RKO (cell line): ENCODE data around the gene TRPV6.

ENCODE experiments used
- DNase-seq: peaks from one replicate; pipeline ENCODE4 v3.0.0-alpha.2; 2016; ENCODE audit warnings: low spot score

The TRPV6 gene

GRCh38 chr7:142851919-142852318 is 33.6 kb downstream of the TRPV6 start:
- peak; percentile 31 for DNase-seq

DNA sequence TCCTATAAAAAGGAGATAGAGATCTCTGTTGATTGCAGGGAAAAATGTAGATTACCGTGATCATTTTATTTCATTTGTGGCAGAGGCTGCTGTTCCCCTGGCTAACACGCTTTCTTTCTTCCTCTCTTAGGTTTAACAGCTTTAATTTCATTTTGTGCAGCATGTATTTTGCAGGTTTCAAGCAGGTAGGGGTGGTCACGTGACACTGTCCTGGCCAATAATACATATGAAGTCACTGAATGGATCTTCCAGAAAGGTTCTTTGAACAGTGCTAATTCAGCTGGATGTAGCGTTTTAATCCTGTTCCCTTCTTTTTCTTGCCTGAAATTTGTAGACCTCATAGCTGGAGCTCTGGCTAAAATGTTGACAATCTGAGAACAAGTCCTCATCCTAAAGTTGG is 34.3 kb downstream of the TRPV6 start:
- DNase-seq: no peak

DNA sequence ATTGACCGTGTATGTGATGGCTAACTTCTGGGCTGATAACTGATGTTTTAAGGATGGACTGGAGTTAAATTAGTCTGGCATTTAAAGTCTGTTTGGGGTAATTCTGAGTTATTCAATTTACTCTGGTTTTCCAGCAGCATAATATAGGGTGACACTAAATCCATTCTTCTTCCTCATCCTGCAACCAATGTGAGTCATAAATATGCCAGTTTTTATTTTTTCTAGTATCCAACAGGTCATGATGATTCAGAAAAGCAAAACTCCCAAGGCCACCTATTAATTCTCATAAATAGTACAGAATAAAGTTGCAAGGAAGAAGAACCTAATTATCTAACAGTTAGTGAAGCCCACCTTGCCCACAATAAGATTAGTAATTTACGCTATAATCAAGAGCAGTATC is 38.2 kb downstream of the TRPV6 start:
- DNase-seq: peak; percentile 41

GRCh38 chr7:142842251-142842766 is 43.2 kb downstream of the TRPV6 start:
- no peak for DNase-seq

DNA sequence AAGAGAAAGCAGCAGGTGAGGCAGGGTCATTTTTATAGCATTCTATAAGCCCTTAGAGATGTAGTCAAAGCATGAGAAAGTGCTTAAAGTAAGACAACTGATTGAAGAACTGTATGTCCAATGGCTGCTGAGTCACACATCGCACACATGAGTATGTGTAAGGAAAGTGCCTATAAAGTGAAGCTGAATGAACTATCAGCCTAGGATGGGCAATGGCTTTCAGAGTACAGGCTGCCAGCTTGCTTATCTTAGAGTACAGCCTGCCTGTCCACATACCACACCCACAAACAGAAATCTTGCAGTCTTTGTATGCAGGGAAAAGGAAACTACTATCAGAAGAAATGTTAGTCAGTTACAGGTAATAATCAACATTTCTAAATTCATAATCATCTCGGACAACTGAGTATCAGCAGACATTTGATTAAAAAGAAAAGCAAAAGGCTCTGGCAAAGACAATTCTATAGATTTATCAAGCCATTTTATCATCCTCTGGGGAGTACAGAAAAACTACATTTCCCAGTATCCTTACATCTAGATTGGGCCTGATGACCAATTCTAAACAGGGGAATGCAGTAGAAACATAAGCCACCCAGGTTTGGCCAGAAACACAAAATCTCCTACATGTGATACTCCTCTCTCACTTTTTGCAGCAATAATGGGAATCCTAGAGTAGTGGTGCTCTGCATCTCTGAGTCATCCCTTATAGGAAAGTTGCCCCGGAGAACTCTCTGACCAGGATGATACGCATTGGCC is 46.9 kb downstream of the TRPV6 start:
- DNase-seq: peak; percentile 22

- DNase-seq: no peak
These were observed 49.1 kb downstream of the TRPV6 start for GRCh38 chr7:142836426-142836825.

DNA sequence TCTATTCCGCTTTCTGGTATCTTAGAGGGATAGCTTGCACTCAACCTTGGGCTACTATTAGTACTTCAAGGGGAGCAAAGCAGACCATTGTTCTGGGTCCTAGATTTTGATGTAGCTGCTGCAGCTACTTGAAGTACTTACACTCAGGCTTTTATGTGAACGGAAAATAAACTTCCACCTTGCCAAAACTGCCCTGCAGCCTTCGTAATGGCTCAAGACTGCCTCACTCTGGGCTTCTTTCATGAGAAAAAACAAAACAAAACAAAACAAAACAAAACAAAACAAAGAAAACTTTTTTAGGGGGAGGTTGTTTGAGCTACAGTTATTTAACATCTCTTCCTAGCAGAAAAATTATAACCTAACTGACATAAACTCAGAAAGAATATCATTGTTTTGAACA is 50.1 kb downstream of the TRPV6 start:
- DNase-seq: no peak

- peak; percentile 51 for DNase-seq
These were observed 52.1 kb downstream of the TRPV6 start for GRCh38 chr7:142833174-142834048.

- no peak for DNase-seq
These were observed 53.1 kb downstream of the TRPV6 start for GRCh38 chr7:142832417-142832816.

DNA sequence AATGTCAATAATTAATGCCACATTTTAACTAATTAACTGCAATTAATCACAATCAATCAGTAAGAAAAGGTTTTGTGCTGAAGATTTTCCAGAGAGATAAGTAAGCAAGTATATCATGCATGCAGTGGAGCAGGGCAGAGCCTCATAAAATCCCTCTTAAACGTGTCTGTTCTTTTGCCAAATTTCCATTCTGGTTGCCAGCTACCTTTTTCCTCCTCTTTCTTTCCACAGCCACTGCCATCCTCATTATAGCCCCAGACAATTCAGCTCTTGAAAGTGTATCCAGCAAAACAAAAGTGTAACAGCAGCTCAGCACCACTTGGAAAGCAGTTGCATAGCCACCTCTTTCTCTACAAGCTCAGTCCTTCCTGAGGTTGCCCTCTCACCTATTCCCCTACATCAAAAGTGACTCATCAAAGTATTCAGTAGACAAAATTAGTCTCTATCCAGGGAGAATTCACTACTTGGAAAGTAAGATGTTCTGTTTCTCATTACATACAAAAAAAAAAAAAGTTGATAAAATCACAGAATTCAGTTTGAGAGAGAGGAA is 57.5 kb downstream of the TRPV6 start:
- no peak for DNase-seq

GRCh38 chr7:142822714-142823113 is 62.8 kb downstream of the TRPV6 start:
- DNase-seq: no peak
